ENCODE data around the gene CCDC149. TPM values are rescaled to one million over a fixed set of nuclear protein-coding genes. Genes with fewer than 3 reads are reported as not detected.

The CCDC149 gene
- polyA plus RNA-seq, 2 of the 4 experiments (the other 2 are of a cell fraction) = 1.4 to 2.8 TPM

GRCh38 chr4:24792552-24792951 lies 120.3 kb downstream of the CCDC149 start:
- Histone ChIP-seq H3K27ac (no peak overlapping the region), H3K4me1 (no peaks in the 10 kb centered on the region), H3K4me3 (no peak overlapping the region), H3K9me3 (no peaks in the 10 kb centered on the region), H3K4me2 (no peak overlapping the region)
- POLR2A ChIA-PET = no interaction called here
- FAIRE-seq (no peak), DNase-seq (ENCODE audit: low read depth in 1 of 2, low spot score in 1 of 2) (no peak), ATAC-seq (no peak)
- TF ChIP-seq, protein P1, sequence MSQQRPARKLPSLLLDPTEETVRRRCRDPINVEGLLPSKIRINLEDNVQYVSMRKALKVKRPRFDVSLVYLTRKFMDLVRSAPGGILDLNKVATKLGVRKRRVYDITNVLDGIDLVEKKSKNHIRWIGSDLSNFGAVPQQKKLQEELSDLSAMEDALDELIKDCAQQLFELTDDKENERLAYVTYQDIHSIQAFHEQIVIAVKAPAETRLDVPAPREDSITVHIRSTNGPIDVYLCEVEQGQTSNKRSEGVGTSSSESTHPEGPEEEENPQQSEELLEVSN (IDR thresholded peaks at IDR 0.05; ENCODE audit: borderline replicate concordance, low read depth) = no peak
- 55% methylated on average over 4 of the region's 4 CpGs for WGBS (ENCODE audit: missing lambda C conversion rate)
- CTCF ChIA-PET = interaction anchor here (0.6 to 1.4 kb wide), 2 partner anchors 10 to 322 kb away, joined by 3 read pairs; no protein-coding TSS in a partner anchor

DNA sequence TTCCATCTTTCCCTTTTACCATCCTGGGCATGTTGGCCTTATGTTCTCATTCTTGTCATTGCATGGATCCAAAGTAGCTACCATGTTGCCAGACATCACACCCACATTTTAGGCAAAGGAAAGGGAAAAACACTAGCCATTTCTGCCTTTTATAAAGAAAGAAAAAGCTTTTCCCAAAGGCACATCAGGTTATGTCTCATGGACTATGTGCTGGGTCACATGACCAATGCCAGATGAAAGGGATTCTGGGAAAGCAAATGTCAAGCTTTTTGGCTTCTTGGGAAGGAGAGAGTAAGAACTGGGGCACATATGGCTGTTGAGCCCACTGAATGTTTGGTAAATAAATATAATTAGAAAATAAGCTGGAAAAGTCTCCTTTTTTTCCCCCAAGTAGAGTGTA lies 121.8 kb downstream of the CCDC149 start:
- ATAC-seq = no peak
- FAIRE-seq = no peak
- POLR2A ChIA-PET = no interaction called here
- H3K9me3 ChIP-seq = peaks cover 2% of the 10 kb centered on the region; the same call in 1 of the 3 replicates
- no peak for TF ChIP-seq NR3C1 (IDR thresholded peaks at IDR 0.05)
- no peak for TF ChIP-seq TFCP2L1 (CRISPR knock-in tag; IDR thresholded peaks at IDR 0.05)
- TF ChIP-seq, protein P2, sequence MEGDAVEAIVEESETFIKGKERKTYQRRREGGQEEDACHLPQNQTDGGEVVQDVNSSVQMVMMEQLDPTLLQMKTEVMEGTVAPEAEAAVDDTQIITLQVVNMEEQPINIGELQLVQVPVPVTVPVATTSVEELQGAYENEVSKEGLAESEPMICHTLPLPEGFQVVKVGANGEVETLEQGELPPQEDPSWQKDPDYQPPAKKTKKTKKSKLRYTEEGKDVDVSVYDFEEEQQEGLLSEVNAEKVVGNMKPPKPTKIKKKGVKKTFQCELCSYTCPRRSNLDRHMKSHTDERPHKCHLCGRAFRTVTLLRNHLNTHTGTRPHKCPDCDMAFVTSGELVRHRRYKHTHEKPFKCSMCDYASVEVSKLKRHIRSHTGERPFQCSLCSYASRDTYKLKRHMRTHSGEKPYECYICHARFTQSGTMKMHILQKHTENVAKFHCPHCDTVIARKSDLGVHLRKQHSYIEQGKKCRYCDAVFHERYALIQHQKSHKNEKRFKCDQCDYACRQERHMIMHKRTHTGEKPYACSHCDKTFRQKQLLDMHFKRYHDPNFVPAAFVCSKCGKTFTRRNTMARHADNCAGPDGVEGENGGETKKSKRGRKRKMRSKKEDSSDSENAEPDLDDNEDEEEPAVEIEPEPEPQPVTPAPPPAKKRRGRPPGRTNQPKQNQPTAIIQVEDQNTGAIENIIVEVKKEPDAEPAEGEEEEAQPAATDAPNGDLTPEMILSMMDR (IDR thresholded peaks at IDR 0.05) = no peak
- TF ChIP-seq HOXB13 (CRISPR knock-in tag; IDR thresholded peaks at IDR 0.05; ENCODE audit: low read depth) = no peak
- no peak for TF ChIP-seq BHLHE40 (IDR thresholded peaks at IDR 0.05; ENCODE audit: low read depth, low read length)
- no peak for TF ChIP-seq SMC3 (IDR thresholded peaks at IDR 0.05)
- no peak for TF ChIP-seq ZC3H11A (IDR thresholded peaks at IDR 0.05)
- no peak for TF ChIP-seq MAX (IDR thresholded peaks at IDR 0.05)
- TF ChIP-seq RFX5 (IDR thresholded peaks at IDR 0.05) = no peak
- TF ChIP-seq CEBPB (IDR thresholded peaks at IDR 0.05) = no peak
- TF ChIP-seq EP300 (IDR thresholded peaks at IDR 0.05) = no peak
- no peak for TF ChIP-seq MAFK (IDR thresholded peaks at IDR 0.05; ENCODE audit: partially characterized antibody)
- TF ChIP-seq KDM5A (IDR thresholded peaks at IDR 0.05) = no peak
- TF ChIP-seq, protein P3, sequence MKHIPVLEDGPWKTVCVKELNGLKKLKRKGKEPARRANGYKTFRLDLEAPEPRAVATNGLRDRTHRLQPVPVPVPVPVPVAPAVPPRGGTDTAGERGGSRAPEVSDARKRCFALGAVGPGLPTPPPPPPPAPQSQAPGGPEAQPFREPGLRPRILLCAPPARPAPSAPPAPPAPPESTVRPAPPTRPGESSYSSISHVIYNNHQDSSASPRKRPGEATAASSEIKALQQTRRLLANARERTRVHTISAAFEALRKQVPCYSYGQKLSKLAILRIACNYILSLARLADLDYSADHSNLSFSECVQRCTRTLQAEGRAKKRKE (CRISPR knock-in tag; IDR thresholded peaks at IDR 0.05; ENCODE audit: low read depth) = no peak
- no peak for TF ChIP-seq NFE2L2 (conservative IDR thresholded peaks at IDR 0.05; ENCODE audit: low read length)
- no peak for TF ChIP-seq HOXA7 (CRISPR knock-in tag; IDR thresholded peaks at IDR 0.05)
- TF ChIP-seq CBX8 (IDR thresholded peaks at IDR 0.05) = no peak
- H3K27ac ChIP-seq = no peak overlapping the region
- no peak overlapping the region for H3K4me3 ChIP-seq
- no peak for DNase-seq (ENCODE audit: low read depth in 1 of 2, low spot score in 1 of 2)
- H3K4me2 ChIP-seq = no peak overlapping the region
- no peaks in the 10 kb centered on the region for H3K4me1 ChIP-seq
- CTCF ChIA-PET = no interaction called here

- ChIA-PET POLR2A (no interaction called here), CTCF (no interaction called here)
- WGBS (ENCODE audit: missing lambda C conversion rate) = 15% methylated on average over 3 of the region's 3 CpGs
- no peak for ATAC-seq
- peaks cover 3% of the 10 kb centered on the region; the same call in 1 of the 3 replicates for H3K9me3 ChIP-seq
- H3K4me2 ChIP-seq = no peak overlapping the region
- no peak for FAIRE-seq
- H3K27ac ChIP-seq = no peak overlapping the region
- TF ChIP-seq, protein P4, sequence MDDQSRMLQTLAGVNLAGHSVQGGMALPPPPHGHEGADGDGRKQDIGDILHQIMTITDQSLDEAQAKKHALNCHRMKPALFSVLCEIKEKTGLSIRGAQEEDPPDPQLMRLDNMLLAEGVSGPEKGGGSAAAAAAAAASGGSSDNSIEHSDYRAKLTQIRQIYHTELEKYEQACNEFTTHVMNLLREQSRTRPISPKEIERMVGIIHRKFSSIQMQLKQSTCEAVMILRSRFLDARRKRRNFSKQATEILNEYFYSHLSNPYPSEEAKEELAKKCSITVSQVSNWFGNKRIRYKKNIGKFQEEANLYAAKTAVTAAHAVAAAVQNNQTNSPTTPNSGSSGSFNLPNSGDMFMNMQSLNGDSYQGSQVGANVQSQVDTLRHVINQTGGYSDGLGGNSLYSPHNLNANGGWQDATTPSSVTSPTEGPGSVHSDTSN (IDR thresholded peaks at IDR 0.05) = no peak
- TF ChIP-seq ZNF302 (CRISPR knock-in tag; IDR thresholded peaks at IDR 0.05) = no peak
- TF ChIP-seq, protein P5, sequence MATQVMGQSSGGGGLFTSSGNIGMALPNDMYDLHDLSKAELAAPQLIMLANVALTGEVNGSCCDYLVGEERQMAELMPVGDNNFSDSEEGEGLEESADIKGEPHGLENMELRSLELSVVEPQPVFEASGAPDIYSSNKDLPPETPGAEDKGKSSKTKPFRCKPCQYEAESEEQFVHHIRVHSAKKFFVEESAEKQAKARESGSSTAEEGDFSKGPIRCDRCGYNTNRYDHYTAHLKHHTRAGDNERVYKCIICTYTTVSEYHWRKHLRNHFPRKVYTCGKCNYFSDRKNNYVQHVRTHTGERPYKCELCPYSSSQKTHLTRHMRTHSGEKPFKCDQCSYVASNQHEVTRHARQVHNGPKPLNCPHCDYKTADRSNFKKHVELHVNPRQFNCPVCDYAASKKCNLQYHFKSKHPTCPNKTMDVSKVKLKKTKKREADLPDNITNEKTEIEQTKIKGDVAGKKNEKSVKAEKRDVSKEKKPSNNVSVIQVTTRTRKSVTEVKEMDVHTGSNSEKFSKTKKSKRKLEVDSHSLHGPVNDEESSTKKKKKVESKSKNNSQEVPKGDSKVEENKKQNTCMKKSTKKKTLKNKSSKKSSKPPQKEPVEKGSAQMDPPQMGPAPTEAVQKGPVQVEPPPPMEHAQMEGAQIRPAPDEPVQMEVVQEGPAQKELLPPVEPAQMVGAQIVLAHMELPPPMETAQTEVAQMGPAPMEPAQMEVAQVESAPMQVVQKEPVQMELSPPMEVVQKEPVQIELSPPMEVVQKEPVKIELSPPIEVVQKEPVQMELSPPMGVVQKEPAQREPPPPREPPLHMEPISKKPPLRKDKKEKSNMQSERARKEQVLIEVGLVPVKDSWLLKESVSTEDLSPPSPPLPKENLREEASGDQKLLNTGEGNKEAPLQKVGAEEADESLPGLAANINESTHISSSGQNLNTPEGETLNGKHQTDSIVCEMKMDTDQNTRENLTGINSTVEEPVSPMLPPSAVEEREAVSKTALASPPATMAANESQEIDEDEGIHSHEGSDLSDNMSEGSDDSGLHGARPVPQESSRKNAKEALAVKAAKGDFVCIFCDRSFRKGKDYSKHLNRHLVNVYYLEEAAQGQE (IDR thresholded peaks at IDR 0.05) = no peak
- no peak for TF ChIP-seq HOXB5 (CRISPR knock-in tag; IDR thresholded peaks at IDR 0.05)
- TF ChIP-seq CHD4 (IDR thresholded peaks at IDR 0.05; ENCODE audit: borderline replicate concordance) = no peak
- TF ChIP-seq, protein P6, sequence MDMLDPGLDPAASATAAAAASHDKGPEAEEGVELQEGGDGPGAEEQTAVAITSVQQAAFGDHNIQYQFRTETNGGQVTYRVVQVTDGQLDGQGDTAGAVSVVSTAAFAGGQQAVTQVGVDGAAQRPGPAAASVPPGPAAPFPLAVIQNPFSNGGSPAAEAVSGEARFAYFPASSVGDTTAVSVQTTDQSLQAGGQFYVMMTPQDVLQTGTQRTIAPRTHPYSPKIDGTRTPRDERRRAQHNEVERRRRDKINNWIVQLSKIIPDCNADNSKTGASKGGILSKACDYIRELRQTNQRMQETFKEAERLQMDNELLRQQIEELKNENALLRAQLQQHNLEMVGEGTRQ (IDR thresholded peaks at IDR 0.05) = no peak
- TF ChIP-seq BHLHE40 (IDR thresholded peaks at IDR 0.05; ENCODE audit: low read depth, low read length) = no peak
- DNase-seq (ENCODE audit: low read depth in 1 of 2, low spot score in 1 of 2) = no peak
- H3K4me3 ChIP-seq = no peak overlapping the region
- H3K4me1 ChIP-seq = no peaks in the 10 kb centered on the region
These were observed 129.3 kb downstream of the CCDC149 start for GRCh38 chr4:24783506-24783905.
